Renal pelvis (tissue), 12 donors: ENCODE results near the gene SIT1. TPM values are rescaled to one million over a fixed set of nuclear protein-coding genes. Genes with fewer than 3 reads are reported as not detected.
A peak's percentile ranks its signal among the peaks of the same experiment; 100 is the strongest.

Source experiments
- DNase-seq: peaks from one replicate; pipeline ENCODE4 v3.0.0-alpha.2; 2013
- long read RNA-seq, 16 experiments: transcript quantifications; one replicate each; lab custom pipeline, GENCODE V29; 2026
- polyA plus RNA-seq, 3 donors: library from polyadenylated mRNA; unstranded; fragments of 120-200 nt; gene quantifications; one replicate each; pipeline ENCODE4 v1.2.1, GENCODE V29; 2013; ENCODE audit not compliant: insufficient read length in 3 of 3

Gene SIT1
- under 1 TPM; 0.32 to 0.58 (median 0.33) TPM for polyA plus RNA-seq
- long read RNA-seq, donor 1 = 0 reads
- long read RNA-seq, donor 2 = 0 reads
- long read RNA-seq, donor 3 = 0 reads
- long read RNA-seq, donor 4 = 0 reads
- long read RNA-seq, donor 5 = 0 reads
- long read RNA-seq, donor 6 = 0 reads
- long read RNA-seq, donor 7 = 0 reads
- long read RNA-seq, donor 8 = 0 reads
- long read RNA-seq, donor 9 = 0 reads
- long read RNA-seq, donor 10 = 0 reads
- long read RNA-seq, donor 11 = 0 reads
- long read RNA-seq, donor 12 = 0 reads
- long read RNA-seq, donor 13 = 0 reads
- long read RNA-seq, donor 14 = 0 reads
- long read RNA-seq, donor 15 = 0 reads
- long read RNA-seq, donor 16 = 0 reads

- no peak for DNase-seq
These were observed at the start of gene SIT1 for GRCh38 chr9:35650341-35651158. TSS of gene SIT1 (minus strand) at chr9:35650931. CDS start at chr9:35650853, 78 bp downstream.

- no peak for DNase-seq
These were observed 49.3 kb upstream of the SIT1 start for GRCh38 chr9:35700031-35700430.

GRCh38 chr9:35698231-35698630 is 47.5 kb upstream of the SIT1 start:
- no peak for DNase-seq

GRCh38 chr9:35697486-35697885 is 46.8 kb upstream of the SIT1 start:
- DNase-seq = no peak

GRCh38 chr9:35696520-35697215 is 45.9 kb upstream of the SIT1 start:
- no peak for DNase-seq

- DNase-seq = no peak
These were observed 45.2 kb upstream of the SIT1 start for GRCh38 chr9:35695943-35696401.

GRCh38 chr9:35691757-35692301 is 41.1 kb upstream of the SIT1 start:
- DNase-seq = no peak

- no peak for DNase-seq
These were observed 40.6 kb upstream of the SIT1 start for GRCh38 chr9:35691334-35691650.

GRCh38 chr9:35690614-35691333 is 40.0 kb upstream of the SIT1 start:
- no peak for DNase-seq

GRCh38 chr9:35690294-35690613 is 39.5 kb upstream of the SIT1 start:
- DNase-seq = no peak

- peak; percentile 76 for DNase-seq
These were observed 39.0 kb upstream of the SIT1 start, which contains the start of gene TPM2 for GRCh38 chr9:35689542-35690293. TSS of gene TPM2 (minus strand) at chr9:35689925. CDS start at chr9:35689817, 108 bp downstream.

- no peak for DNase-seq
These were observed 38.1 kb upstream of the SIT1 start for GRCh38 chr9:35688558-35689541.

GRCh38 chr9:35687972-35688557 is 37.3 kb upstream of the SIT1 start:
- no peak for DNase-seq

- DNase-seq = no peak
These were observed 36.6 kb upstream of the SIT1 start for GRCh38 chr9:35687306-35687705.

GRCh38 chr9:35686222-35687203 is 35.8 kb upstream of the SIT1 start:
- no peak for DNase-seq

- DNase-seq = no peak
These were observed 34.8 kb upstream of the SIT1 start for GRCh38 chr9:35685506-35685905.

- DNase-seq = no peak
These were observed 34.2 kb upstream of the SIT1 start for GRCh38 chr9:35684921-35685320.

GRCh38 chr9:35683323-35683722 is 32.6 kb upstream of the SIT1 start:
- no peak for DNase-seq
